ENCODE results near the gene CHRDL2.

The CHRDL2 gene

GRCh38 chr11:74731301-74732094, at the start of gene CHRDL2:
CHRDL2 (minus strand) TSS chr11:74731426; CDS start chr11:74730888, 538 bp downstream.
- no peak for DNase-seq (ENCODE audit: low spot score)
- TF ChIP-seq CTCF (IDR thresholded peaks at IDR 0.05) = no peak
- H3K4me3 ChIP-seq = peak within 1 kb of the TSS; percentile 67
- no peak within 1 kb of the TSS for H3K27ac ChIP-seq

GRCh38 chr11:74780248-74781005, 49.2 kb upstream of the CHRDL2 start:
- Histone ChIP-seq H3K4me3 (no peak overlapping the region), H3K27ac (no peak overlapping the region)
- no peak for TF ChIP-seq CTCF (IDR thresholded peaks at IDR 0.05)
- no peak for DNase-seq (ENCODE audit: low spot score)

- no peak overlapping the region for H3K4me3 ChIP-seq
- no peak for TF ChIP-seq CTCF (IDR thresholded peaks at IDR 0.05)
- DNase-seq (ENCODE audit: low spot score) = no peak
- no peak overlapping the region for H3K27ac ChIP-seq
These were observed 47.4 kb upstream of the CHRDL2 start for GRCh38 chr11:74778581-74778980.

- no peak overlapping the region for H3K27ac ChIP-seq
- no peak overlapping the region for H3K4me3 ChIP-seq
- no peak for TF ChIP-seq CTCF (IDR thresholded peaks at IDR 0.05)
- no peak for DNase-seq (ENCODE audit: low spot score)
These were observed 46.7 kb upstream of the CHRDL2 start for GRCh38 chr11:74777877-74778276.

GRCh38 chr11:74777038-74777437, 45.8 kb upstream of the CHRDL2 start:
- no peak for DNase-seq (ENCODE audit: low spot score)
- no peak for TF ChIP-seq CTCF (IDR thresholded peaks at IDR 0.05)
- no peak overlapping the region for H3K27ac ChIP-seq
- no peak overlapping the region for H3K4me3 ChIP-seq

- DNase-seq (ENCODE audit: low spot score) = no peak
- TF ChIP-seq CTCF (IDR thresholded peaks at IDR 0.05) = no peak
- Histone ChIP-seq H3K27ac (no peak overlapping the region), H3K4me3 (no peak overlapping the region)
These were observed 45.3 kb upstream of the CHRDL2 start for GRCh38 chr11:74776546-74776945.

Data from coronary artery (tissue), 2 donors.